Spleen (tissue), 7 donors: ENCODE results near the gene KIF1A.

Source experiments
- POLR2A ChIP-seq, 3 donors: fragments of 450-650 bp; IDR thresholded peaks; one replicate each; pipeline ENCODE4 v1.5.1; 2017; ENCODE audit warnings: antibody characterized with exemption in 3 of 3, mild to moderate bottlenecking in 1 of 3
- POLR2AphosphoS5 ChIP-seq, 3 donors: sonication (generic); formaldehyde crosslinking; IDR thresholded peaks; one replicate each; pipeline ENCODE4 v1.5.1; 2017; ENCODE audit warnings: antibody characterized with exemption in 3 of 3
- TF ChIP-seq, protein P1 (sequence below), 11 experiments: fragments of 200-600 bp in 7 of 11; fragments of 450-650 bp in 4 of 11; sonication (generic) in 4 of 11; IDR thresholded peaks in 8 of 11; conservative IDR thresholded peaks in 3 of 11; 1 replicate in 7 of 11; 2 replicates in 4 of 11; pipeline versions ENCODE4 v1.4.0 to v1.8.0; 2016 to 2021; ENCODE audit warnings: antibody characterized with exemption in 11 of 11, inconsistent platforms in 4 of 11, mild to moderate bottlenecking in 1 of 11
- donor health status: DM: no; HTN: no; CAD: no; lungs with moderate emphysema.
- donor health status: DM: no; HTN: no; CAD: no.
- donor health status: DM: no; HTN: no; CAD: no.

DNA sequence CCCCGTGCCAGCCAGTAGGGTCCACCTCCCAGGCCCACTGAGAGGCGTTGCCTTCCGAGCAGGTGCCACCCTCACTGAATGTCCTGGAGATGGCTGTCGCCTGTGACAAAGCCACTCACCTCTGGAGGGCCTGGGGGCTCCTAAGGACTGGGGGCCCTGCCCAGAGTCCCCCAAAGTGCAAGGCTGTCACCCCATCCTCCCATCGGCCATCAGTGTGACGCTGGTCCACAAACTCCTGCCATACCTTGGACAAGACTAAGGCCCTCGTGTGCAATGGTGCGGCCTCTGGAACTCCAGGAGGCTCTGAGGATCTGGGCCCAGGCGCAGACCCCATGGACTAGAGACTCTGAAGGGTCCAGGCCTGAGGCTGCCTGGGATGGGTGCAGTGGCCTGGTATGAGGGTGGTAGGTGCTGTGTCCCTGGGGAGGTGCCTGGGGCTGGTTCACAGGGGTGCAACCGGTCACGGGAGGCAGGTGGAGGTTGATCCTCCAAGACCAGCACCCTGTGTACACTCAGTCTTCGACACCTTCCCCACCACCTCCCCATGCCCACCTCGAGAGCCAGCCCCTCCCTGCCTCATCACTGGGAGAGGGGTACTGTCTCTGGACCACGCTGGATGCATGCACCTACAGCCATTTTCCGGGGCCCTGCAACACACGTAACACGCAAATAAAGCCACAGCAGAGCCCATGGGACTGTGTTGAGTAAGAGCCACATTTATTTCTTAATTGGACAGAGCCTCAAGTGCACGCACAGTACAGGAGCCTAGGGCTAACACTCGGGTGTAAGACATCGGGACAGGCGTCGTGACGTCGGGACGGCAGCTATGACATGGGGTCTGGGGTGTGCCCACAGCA, 106.7 kb downstream of the KIF1A start:
- TF ChIP-seq, protein P1, sequence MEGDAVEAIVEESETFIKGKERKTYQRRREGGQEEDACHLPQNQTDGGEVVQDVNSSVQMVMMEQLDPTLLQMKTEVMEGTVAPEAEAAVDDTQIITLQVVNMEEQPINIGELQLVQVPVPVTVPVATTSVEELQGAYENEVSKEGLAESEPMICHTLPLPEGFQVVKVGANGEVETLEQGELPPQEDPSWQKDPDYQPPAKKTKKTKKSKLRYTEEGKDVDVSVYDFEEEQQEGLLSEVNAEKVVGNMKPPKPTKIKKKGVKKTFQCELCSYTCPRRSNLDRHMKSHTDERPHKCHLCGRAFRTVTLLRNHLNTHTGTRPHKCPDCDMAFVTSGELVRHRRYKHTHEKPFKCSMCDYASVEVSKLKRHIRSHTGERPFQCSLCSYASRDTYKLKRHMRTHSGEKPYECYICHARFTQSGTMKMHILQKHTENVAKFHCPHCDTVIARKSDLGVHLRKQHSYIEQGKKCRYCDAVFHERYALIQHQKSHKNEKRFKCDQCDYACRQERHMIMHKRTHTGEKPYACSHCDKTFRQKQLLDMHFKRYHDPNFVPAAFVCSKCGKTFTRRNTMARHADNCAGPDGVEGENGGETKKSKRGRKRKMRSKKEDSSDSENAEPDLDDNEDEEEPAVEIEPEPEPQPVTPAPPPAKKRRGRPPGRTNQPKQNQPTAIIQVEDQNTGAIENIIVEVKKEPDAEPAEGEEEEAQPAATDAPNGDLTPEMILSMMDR (IDR thresholded peaks at IDR 0.05 in 8 of 11, conservative IDR thresholded peaks at IDR 0.05 in 3 of 11), result no peak
- no peak for TF ChIP-seq POLR2AphosphoS5 (IDR thresholded peaks at IDR 0.05)
- no peak for TF ChIP-seq POLR2A (IDR thresholded peaks at IDR 0.05)
